ENCODE data around the gene ARHGAP24. TPM values are rescaled to one million over a fixed set of nuclear protein-coding genes. Genes with fewer than 3 reads are reported as not detected.

ARHGAP24 gene
- total and polyA plus RNA-seq, 7 donors = 0.46 to 40.4 (median 23.1) TPM

DNA sequence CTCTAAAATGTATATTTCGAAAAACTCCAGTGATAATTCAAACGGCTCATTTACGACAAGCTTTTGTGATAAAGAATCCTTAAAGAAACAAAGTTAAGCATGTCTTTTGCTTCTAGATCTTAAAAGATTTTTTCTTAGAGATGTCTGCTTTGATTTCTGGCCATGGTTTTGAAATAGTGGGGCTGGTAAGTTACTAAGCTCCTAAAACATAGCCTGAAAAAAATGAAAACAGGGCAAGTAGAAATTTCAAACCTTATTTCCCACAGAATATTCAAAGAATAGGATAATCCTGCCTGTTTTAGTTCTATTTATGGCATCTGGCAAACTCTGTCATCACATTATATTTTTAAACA is 318.3 kb downstream of the ARHGAP24 start:
- no peak overlapping the region for H3K4me3 ChIP-seq
- WGBS, 2 donors = 41 to 66% methylated on average over 3 of the region's 3 CpGs
- peaks cover 0 to 49% (median 30%) of the 10 kb centered on the region in 4 donors for H3K4me1 ChIP-seq
- DNase-seq = no peak
- H3K9me3 ChIP-seq = no peaks in the 10 kb centered on the region
- intact Hi-C loops (cut with DNase I) = no loop called here
- TF ChIP-seq POLR2AphosphoS5 (IDR thresholded peaks at IDR 0.05) (no peak), EP300 (IDR thresholded peaks at IDR 0.05) (no peak), POLR2A (IDR thresholded peaks at IDR 0.05) (no peak)
- TF ChIP-seq, protein P1, sequence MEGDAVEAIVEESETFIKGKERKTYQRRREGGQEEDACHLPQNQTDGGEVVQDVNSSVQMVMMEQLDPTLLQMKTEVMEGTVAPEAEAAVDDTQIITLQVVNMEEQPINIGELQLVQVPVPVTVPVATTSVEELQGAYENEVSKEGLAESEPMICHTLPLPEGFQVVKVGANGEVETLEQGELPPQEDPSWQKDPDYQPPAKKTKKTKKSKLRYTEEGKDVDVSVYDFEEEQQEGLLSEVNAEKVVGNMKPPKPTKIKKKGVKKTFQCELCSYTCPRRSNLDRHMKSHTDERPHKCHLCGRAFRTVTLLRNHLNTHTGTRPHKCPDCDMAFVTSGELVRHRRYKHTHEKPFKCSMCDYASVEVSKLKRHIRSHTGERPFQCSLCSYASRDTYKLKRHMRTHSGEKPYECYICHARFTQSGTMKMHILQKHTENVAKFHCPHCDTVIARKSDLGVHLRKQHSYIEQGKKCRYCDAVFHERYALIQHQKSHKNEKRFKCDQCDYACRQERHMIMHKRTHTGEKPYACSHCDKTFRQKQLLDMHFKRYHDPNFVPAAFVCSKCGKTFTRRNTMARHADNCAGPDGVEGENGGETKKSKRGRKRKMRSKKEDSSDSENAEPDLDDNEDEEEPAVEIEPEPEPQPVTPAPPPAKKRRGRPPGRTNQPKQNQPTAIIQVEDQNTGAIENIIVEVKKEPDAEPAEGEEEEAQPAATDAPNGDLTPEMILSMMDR (IDR thresholded peaks at IDR 0.05) = no peak
- H3K27me3 ChIP-seq = no peaks in the 10 kb centered on the region
- H3K36me3 ChIP-seq = no peaks in the 10 kb centered on the region
- H3K27ac ChIP-seq = peak overlapping the region in 1 of 4 donors; percentile 33

DNA sequence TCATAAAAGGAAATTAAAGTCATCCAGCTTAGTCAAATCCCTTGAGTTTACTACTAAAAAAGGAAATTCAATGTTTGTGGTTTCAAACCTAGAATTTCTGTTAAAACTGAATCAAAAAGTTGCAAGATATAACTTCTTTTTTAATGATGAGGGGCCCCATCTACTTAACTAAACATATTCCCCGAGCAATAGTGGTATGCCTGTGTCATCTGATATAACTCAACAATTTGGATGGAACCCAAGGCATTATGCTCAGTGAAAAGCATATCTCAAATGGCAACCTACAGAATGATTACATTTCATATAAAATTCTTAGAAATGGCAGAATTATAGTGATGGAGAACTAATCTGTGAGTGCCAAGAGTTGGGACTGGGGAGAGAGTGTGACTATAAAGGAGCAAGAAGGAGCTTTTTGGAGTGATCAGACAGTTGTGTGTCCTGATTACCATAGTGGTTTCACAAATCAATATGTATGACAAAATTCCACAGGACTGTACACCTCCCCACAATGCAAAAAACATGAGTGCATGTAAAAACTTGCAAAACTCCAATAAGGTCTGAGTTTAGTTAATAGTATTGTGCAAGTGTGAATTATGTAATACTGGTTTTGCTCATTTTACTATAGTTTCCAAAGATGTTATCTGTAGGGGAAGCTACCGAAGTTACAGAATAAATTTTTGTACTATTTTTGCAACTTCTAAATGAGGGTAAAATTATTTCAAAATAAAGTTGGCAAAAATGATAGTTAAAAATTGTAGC is 323.2 kb downstream of the ARHGAP24 start:
- no peak for DNase-seq
- Histone ChIP-seq H3K36me3 (no peaks in the 10 kb centered on the region), H3K27ac (no peak overlapping the region), H3K4me3 (no peak overlapping the region), H3K9me3 (no peaks in the 10 kb centered on the region), H3K27me3 (no peaks in the 10 kb centered on the region), H3K4me1 (peaks cover 0 to 16% (median 5%) of the 10 kb centered on the region in 4 donors)
- 80 to 92% methylated on average over 2 of the region's 2 CpGs for WGBS, 2 donors
- intact Hi-C loops (cut with DNase I) = no loop called here
- TF ChIP-seq POLR2A (IDR thresholded peaks at IDR 0.05) (no peak), EP300 (IDR thresholded peaks at IDR 0.05) (no peak), POLR2AphosphoS5 (IDR thresholded peaks at IDR 0.05) (no peak)
- TF ChIP-seq, protein P1 (IDR thresholded peaks at IDR 0.05) = no peak

DNA sequence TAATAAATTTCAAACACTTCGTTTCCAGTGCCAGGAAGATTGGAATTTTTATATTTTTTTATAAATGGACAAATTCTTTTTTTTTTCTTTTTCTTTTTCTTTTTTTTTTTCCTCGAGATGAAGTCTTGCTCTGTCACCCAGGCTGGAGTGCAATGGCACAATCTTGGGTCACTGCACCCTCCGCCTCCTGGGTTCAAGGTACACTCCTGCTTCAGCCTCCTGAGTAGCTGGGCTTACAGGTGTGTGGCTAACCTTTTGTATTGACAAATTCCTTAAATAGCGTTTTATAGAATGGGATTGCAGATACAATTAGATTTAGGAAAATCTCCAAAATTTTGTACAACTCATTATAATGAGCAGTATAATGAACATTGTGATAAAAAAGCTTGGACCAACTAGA is 328.9 kb downstream of the ARHGAP24 start:
- Histone ChIP-seq H3K27me3 (no peaks in the 10 kb centered on the region), H3K4me1 (peaks cover 0 to 14% (median 6%) of the 10 kb centered on the region in 4 donors), H3K9me3 (no peaks in the 10 kb centered on the region), H3K27ac (no peak overlapping the region), H3K4me3 (no peak overlapping the region), H3K36me3 (no peaks in the 10 kb centered on the region)
- WGBS, 2 donors = 31 to 75% methylated on average over 4 of the region's 4 CpGs
- intact Hi-C loops (cut with DNase I) = no loop called here
- DNase-seq = no peak
- TF ChIP-seq, protein P1 (IDR thresholded peaks at IDR 0.05) = no peak
- no peak for TF ChIP-seq EP300 (IDR thresholded peaks at IDR 0.05)
- TF ChIP-seq POLR2A (IDR thresholded peaks at IDR 0.05) = no peak
- no peak for TF ChIP-seq POLR2AphosphoS5 (IDR thresholded peaks at IDR 0.05)

DNA sequence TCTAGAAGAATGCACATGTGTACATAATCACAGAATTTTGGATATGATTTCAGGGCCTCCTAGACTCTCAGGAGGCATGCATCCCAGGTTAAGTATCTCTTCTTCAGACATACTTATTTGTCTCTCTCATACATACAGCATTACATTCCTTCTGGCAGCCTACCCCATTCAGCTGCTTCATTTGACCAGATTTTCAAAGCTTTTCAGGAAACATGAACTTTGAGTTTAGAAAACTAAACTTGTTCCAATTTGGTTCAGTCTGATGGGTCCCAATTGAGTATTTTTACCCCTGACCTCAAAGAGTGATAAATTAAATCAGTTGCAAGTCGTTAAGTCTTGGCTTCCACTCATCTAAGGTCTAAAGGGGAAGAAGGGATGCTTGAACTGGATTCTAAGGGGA is 330.9 kb downstream of the ARHGAP24 start:
- Histone ChIP-seq H3K9me3 (no peaks in the 10 kb centered on the region), H3K36me3 (no peaks in the 10 kb centered on the region), H3K27ac (no peak overlapping the region), H3K27me3 (no peaks in the 10 kb centered on the region), H3K4me1 (peaks cover 0 to 14% (median 6%) of the 10 kb centered on the region in 4 donors), H3K4me3 (no peak overlapping the region)
- intact Hi-C loops (cut with DNase I) = no loop called here
- DNase-seq = no peak
- TF ChIP-seq, protein P1 (IDR thresholded peaks at IDR 0.05) = no peak
- no peak for TF ChIP-seq EP300 (IDR thresholded peaks at IDR 0.05)
- TF ChIP-seq POLR2AphosphoS5 (IDR thresholded peaks at IDR 0.05) = no peak
- no peak for TF ChIP-seq POLR2A (IDR thresholded peaks at IDR 0.05)
- WGBS, 2 donors = 68 to 83% methylated on average over 1 of the region's 1 CpG

DNA sequence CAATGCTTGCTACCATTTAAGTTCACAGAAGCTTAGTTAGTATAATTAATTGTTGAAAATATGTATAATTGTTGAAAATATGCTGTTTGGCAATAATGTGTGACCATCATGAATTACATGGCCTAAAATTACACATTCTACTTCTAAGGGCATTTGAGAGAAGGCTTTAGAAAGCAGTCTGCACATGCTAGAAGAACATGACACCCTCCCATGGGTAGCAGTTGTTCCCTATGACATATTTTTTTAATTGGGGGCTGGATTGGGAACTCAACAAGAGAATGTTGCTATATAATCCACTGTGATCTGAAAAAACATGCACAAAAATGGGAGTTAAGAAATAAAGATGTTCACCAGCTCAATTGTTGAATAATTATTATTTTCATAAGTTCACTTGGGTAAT is 331.4 kb downstream of the ARHGAP24 start:
- DNase-seq = no peak
- H3K9me3 ChIP-seq = no peaks in the 10 kb centered on the region
- H3K27me3 ChIP-seq = no peaks in the 10 kb centered on the region
- H3K27ac ChIP-seq = no peak overlapping the region
- intact Hi-C loops (cut with DNase I) = no loop called here
- H3K4me1 ChIP-seq = peaks cover 0 to 14% (median 6%) of the 10 kb centered on the region in 4 donors
- TF ChIP-seq POLR2A (IDR thresholded peaks at IDR 0.05) = no peak
- no peak for TF ChIP-seq EP300 (IDR thresholded peaks at IDR 0.05)
- H3K36me3 ChIP-seq = no peaks in the 10 kb centered on the region
- H3K4me3 ChIP-seq = no peak overlapping the region
